Ovary (tissue), 9 donors: ENCODE data around the gene LARP1B. TPM values are rescaled to one million over a fixed set of nuclear protein-coding genes. Genes with fewer than 3 reads are reported as not detected.
A peak's percentile ranks its signal among the peaks of the same experiment; 100 is the strongest.
"Not testable (repeated sequence)": the region's sequence is repeated elsewhere in the genome, so short reads cannot be mapped to it uniquely, and the experiment has no call there.

ENCODE experiments used
- DNase-seq, 5 donors: peaks; one replicate each; pipeline ENCODE4 v3.0.0-alpha.2; 2019 to 2020
- H3K27ac ChIP-seq, 2 donors: fragments of 200-600 bp; one replicate each; pipeline versions ENCODE4 v1.5.1 to v1.8.0; 2019 to 2022
- H3K27me3 ChIP-seq: fragments of 200-600 bp; one replicate; pipeline ENCODE4 v1.8.0; 2022
- H3K36me3 ChIP-seq: fragments of 200-600 bp; sonication (generic); one replicate; pipeline ENCODE4 v1.5.1; 2019
- H3K4me1 ChIP-seq: one replicate; pipeline ENCODE4 v1.8.1; 2013; ENCODE audit warnings: mild to moderate bottlenecking, moderate library complexity; ENCODE audit not compliant: insufficient read depth
- H3K4me3 ChIP-seq: fragments of 200-600 bp; sonication (generic); one replicate; pipeline ENCODE4 v1.5.1; 2017
- H3K9me3 ChIP-seq, 2 donors: fragments of 200-600 bp in 1 of 2; sonication (generic) in 1 of 2; one replicate each; pipeline versions ENCODE4 v1.5.1 to v1.8.1; 2013 to 2019; ENCODE audit warnings: mild to moderate bottlenecking in 1 of 2, moderate library complexity in 1 of 2
- EP300 ChIP-seq: sonication (generic); formaldehyde crosslinking; IDR thresholded peaks from one replicate; pipeline ENCODE4 v1.6.1; 2017; ENCODE audit warnings: antibody characterized with exemption
- POLR2A ChIP-seq: fragments of 450-650 bp; IDR thresholded peaks from one replicate; pipeline ENCODE4 v1.6.1; 2017; ENCODE audit warnings: antibody characterized with exemption, mild to moderate bottlenecking, moderate library complexity
- WGBS, 3 donors: extraction: QIAGEN DNeasy Blood & Tissue Kit in 1 of 3; methylation state at CpG; one replicate each; pipeline versions ENCODE4 v1.1.5 to v1.1.7; 2013 to 2017; 5-methylcytosine and 5-hydroxymethylcytosine counted together
- intact Hi-C, 4 donors: fragments of 100-400 bp; cut with DNase I; formaldehyde crosslinking; loops; one replicate each; pipeline versions ENCODE4 v1.11.0 to v1.15.1; 2022 to 2023
- polyA plus RNA-seq, 2 donors: library from polyadenylated mRNA; stranded (reverse); fragments of 200-250 nt in 1 of 2; fragments of 350-450 nt in 1 of 2; fragmentation: Illumina TruSeq in 1 of 2; extraction: RNeasy Lipid Tissue Mini Kit (QIAGEN cat#74804) in 1 of 2; gene quantifications; one replicate each; pipeline ENCODE4 v1.2.3, GENCODE V29; 2013 to 2014
- total RNA-seq, 7 donors: library from RNA; depleted of rRNA in 2 of 7; stranded (reverse); fragments of >200 nt in 2 of 7; fragmentation: NEBNext Ultra II Directional in 3 of 7; extraction: Animal tissue kit (Norgen Biotek cat#: 25700) in 3 of 7; gene quantifications; one replicate each; pipeline versions ENCODE4 v1.1.0 to v1.2.4, GENCODE V29; 2016 to 2023
- TF ChIP-seq, protein P1 (sequence below), 3 donors: fragments of 450-650 bp in 2 of 3; fragments of 200-600 bp in 1 of 3; IDR thresholded peaks; one replicate each; pipeline versions ENCODE4 v1.5.1 to v1.8.0; 2016 to 2022; ENCODE audit warnings: antibody characterized with exemption in 3 of 3, mild to moderate bottlenecking in 1 of 3
- donor health status: DM: no; HTN: no; CAD: no; lungs with moderate emphysema.
- donor health status: DM: no; HTN: no; CAD: no.
- donor health status: Bipolar disorder and iron deficiency.
- donor health status: DM: yes; HTN: yes; CAD: no.
- donor health status: DM: no; HTN: no; CAD: no.
- donor health status: DM: yes; HTN: yes; CAD: no.

Gene LARP1B
- total and polyA plus RNA-seq, 9 donors, result 7.6 to 27.8 (median 18.9) TPM

DNA sequence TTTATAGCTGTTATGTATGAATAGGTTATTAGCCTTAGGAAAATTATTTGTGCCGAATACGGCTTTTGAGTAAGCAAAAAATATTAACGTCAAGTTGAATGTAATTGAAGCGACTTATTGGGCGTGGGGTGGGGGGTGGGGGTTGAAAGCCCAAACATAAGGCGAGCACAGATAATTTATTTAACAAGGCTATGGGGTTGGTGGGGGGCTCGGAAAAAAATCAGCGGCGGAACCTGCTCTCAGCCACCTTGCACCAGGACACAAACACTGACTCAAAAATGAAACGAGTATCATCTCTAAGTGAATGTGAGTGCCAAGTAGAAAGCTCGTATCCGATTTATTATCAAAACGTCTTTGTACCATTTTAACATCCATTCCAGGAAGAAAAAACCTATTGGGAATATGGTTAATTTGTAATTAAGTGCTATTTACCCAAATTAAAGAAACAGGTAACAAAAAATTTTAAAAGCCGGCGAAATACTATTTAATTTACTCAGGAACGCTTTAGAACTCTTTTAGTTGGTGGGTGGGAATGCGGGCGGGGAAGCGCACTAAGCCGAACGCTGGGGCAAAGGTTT, 902 bp upstream of the LARP1B start:
- DNase-seq, result no peak
- Histone ChIP-seq H3K27ac (peak overlapping the region; percentile 86 to 94), H3K9me3 (no peaks in the 10 kb centered on the region), H3K27me3 (no peaks in the 10 kb centered on the region), H3K36me3 (no peaks in the 10 kb centered on the region), H3K4me3 (peak overlapping the region; percentile 77), H3K4me1 (peaks cover 5% of the 10 kb centered on the region)
- TF ChIP-seq, protein P1, sequence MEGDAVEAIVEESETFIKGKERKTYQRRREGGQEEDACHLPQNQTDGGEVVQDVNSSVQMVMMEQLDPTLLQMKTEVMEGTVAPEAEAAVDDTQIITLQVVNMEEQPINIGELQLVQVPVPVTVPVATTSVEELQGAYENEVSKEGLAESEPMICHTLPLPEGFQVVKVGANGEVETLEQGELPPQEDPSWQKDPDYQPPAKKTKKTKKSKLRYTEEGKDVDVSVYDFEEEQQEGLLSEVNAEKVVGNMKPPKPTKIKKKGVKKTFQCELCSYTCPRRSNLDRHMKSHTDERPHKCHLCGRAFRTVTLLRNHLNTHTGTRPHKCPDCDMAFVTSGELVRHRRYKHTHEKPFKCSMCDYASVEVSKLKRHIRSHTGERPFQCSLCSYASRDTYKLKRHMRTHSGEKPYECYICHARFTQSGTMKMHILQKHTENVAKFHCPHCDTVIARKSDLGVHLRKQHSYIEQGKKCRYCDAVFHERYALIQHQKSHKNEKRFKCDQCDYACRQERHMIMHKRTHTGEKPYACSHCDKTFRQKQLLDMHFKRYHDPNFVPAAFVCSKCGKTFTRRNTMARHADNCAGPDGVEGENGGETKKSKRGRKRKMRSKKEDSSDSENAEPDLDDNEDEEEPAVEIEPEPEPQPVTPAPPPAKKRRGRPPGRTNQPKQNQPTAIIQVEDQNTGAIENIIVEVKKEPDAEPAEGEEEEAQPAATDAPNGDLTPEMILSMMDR (IDR thresholded peaks at IDR 0.05), result no peak
- no peak for TF ChIP-seq POLR2A
- TF ChIP-seq EP300, result no peak
- intact Hi-C loops, result loop anchor here in 2 of 4 donors (5.0 to 10.0 kb wide), 2 partner anchors 93 to 755 kb away; partner anchors contain the start of genes ABHD18 (in 1 of the 2) and MFSD8 (in 1 of the 2)
- 11 to 15% (median 13%) methylated on average over 21 of the region's 21 CpGs for WGBS, 3 donors

DNA sequence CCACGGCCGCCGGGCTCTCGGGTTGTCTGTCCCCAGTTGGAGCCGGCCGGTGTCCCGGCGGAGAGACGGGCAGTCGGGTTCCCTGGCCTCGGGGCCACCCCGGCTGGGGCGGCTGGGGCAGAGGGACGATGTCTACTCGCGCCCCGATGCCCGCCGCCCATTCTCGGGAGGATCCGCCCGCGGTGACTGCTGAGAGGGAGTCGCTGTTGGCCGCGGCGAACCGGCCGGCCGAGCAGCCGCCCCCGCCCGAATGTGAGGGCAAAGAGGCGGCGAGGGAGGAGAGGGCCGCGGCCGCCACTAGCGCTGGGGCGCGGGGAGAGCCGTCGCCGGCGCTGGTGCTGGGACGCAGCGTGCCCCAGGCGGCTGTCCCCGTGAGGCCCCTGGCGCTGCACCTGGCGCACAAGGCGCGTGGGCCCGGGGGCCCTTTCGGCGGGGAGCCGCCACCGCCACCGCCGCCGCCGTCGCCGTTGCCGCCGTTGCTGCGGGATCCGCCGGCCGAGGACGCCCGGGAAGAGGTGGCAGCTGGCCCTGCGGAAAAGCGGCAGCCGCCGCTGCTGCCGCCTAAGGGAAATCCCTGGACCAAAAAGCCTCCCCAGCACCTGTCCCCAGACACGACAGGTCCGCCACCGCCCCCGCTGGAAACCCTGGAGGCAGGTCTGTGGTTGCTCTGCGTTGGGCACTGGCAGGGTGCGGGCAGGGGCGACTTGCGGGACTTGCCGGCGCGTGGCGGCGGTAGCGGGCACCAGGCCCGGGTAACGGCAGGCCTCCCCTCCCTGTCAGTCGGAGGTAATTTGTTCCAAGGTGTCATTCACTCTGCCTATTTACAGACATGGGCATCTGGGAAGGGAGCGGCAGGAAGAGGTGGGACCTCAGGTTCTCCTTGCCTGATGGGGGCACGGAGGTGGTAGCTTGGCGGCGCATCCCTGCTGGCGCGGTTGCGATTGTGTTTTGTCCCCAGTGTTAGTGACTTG, 739 bp downstream of the LARP1B start:
- TF ChIP-seq POLR2A, result no peak
- TF ChIP-seq, protein P1 (IDR thresholded peaks at IDR 0.05), result no peak
- no peak for TF ChIP-seq EP300
- WGBS, 3 donors, result 0 to 1% (median 0%) methylated on average over 53 to 101 of the region's 101 CpGs
- peak overlapping the region; percentile 77 for H3K4me3 ChIP-seq
- peaks cover 5% of the 10 kb centered on the region for H3K4me1 ChIP-seq
- peak; percentile 40 to 72 (median 57) for DNase-seq
- H3K36me3 ChIP-seq, result no peaks in the 10 kb centered on the region
- intact Hi-C loops, result loop anchor here in 2 of 4 donors (5.0 to 10.0 kb wide), 2 partner anchors 95 to 753 kb away; partner anchors contain the start of genes ABHD18 (in 1 of the 2) and MFSD8 (in 1 of the 2)
- H3K9me3 ChIP-seq, result no peaks in the 10 kb centered on the region
- H3K27ac ChIP-seq, result peak overlapping the region; percentile 86 to 94
- H3K27me3 ChIP-seq, result no peaks in the 10 kb centered on the region

DNA sequence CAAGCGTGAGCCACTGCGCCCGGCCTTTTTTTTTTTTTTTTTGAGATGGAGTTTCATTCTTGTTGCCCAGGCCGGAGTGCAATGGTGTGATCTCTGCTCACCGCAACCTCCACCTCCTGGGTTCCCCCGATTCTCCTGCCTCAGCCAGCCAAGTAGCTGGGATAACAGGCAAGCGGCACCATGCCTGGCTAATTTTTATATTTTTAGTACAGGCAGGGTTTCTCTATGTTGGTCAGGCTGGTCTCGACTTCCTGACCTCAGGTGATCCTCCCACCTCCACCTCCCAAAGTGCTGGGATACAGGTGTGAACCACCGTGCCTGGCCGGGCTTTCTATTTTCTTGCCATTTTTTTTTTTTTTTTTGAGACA, 5.3 kb downstream of the LARP1B start:
- not testable (repeated sequence) for DNase-seq, H3K36me3 ChIP-seq, H3K27ac ChIP-seq, H3K4me1 ChIP-seq, H3K27me3 ChIP-seq, H3K4me3 ChIP-seq, H3K9me3 ChIP-seq
- WGBS, 3 donors, result 96 to 100% (median 98%) methylated on average over 10 of the region's 10 CpGs
- intact Hi-C loops, result loop anchor here in 1 of 4 donors (10.0 kb wide), 1 partner anchor 748 kb away; no protein-coding TSS in a partner anchor

DNA sequence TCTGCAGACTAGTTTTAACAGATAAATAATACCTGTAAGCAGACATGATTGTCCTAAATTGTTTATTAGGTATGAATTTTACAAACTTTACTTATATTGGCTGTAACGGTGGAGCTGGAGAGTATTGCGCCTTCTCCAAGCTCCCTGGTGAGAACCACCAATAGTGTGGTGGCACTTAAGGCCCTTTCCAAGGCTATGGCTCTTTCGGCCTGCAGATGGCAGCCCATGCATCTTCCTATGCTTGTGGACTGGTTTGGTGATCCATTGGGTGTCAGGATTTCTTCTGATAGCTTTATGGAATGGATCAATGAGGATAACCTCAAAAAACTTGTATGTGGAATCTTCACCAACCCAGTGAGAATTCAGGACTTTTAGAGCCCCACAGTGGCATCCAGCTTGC, 7.8 kb downstream of the LARP1B start:
- TF ChIP-seq, protein P1 (IDR thresholded peaks at IDR 0.05), result no peak
- no peak for TF ChIP-seq POLR2A
- no peak for TF ChIP-seq EP300

More for the DNA sequence above, 7.8 kb downstream of the LARP1B start:
- intact Hi-C loops, result loop anchor here in 1 of 4 donors (10.0 kb wide), 1 partner anchor 746 kb away; no protein-coding TSS in a partner anchor
- WGBS, 3 donors, result 88 to 91% (median 90%) methylated on average over 3 of the region's 3 CpGs
- no peaks in the 10 kb centered on the region for H3K9me3 ChIP-seq
- no peak for DNase-seq
- H3K4me3 ChIP-seq, result no peak overlapping the region
- no peak overlapping the region for H3K27ac ChIP-seq
- no peaks in the 10 kb centered on the region for H3K4me1 ChIP-seq
- H3K27me3 ChIP-seq, result no peaks in the 10 kb centered on the region
- H3K36me3 ChIP-seq, result no peaks in the 10 kb centered on the region
